Measurements from ENCODE around the gene DBF4. TPM values are rescaled to one million over a fixed set of nuclear protein-coding genes. Genes with fewer than 3 reads are reported as not detected.

The DBF4 gene
- total and polyA plus RNA-seq, 2 donors (not counting 1 experiment from before 2014, with no cell fraction given), result 7.8 to 21.0 TPM

- H3K4me2 ChIP-seq (replicated peaks; ENCODE audit: low read depth, low read length, poor library complexity, severe bottlenecking), result peak overlapping the region; percentile 92
- peaks cover 8 to 16% of the 10 kb centered on the region in 2 donors for H3K4me1 ChIP-seq (ENCODE audit: control insufficient read depth in 2 of 2, insufficient read depth in 2 of 2, low read length in 2 of 2)
- H3K9ac ChIP-seq (ENCODE audit: low read length), result peak overlapping the region; percentile 74
- DNase-seq, result peak; percentile 46
- ChIA-PET POLR2A (no interaction called here), CTCF (interaction anchor here (1.1 kb wide), 2 partner anchors 280 to 286 kb away, joined by 3 read pairs; no protein-coding TSS in a partner anchor)
- H4K20me1 ChIP-seq (ENCODE audit: control insufficient read depth, insufficient read depth, low read length, poor library complexity, severe bottlenecking), result no peaks in the 10 kb centered on the region
- H3K4me3 ChIP-seq (ENCODE audit: control extremely low read depth in 1 of 5, extremely low read depth in 1 of 5, insufficient read depth in 1 of 5, low read depth in 2 of 5, low read length in 4 of 5), result peak overlapping the region; percentile 46 to 81 (median 64)
- H3K4me1 Mint-ChIP-seq, result peaks cover 19% of the 10 kb centered on the region
- no peaks in the 10 kb centered on the region for H3K79me2 ChIP-seq (ENCODE audit: control insufficient read depth, insufficient read depth, low read length)
- peak overlapping the region; percentile 92 for H3K4me3 Mint-ChIP-seq
- no peaks in the 10 kb centered on the region for H3K9me3 Mint-ChIP-seq (ENCODE audit: insufficient read depth)
- intact Hi-C loops (cut with micrococcal nuclease), result loop anchor here (1.0 kb wide), 2 partner anchors 59 to 284 kb away; partner anchors contain the start of genes DBF4 and SLC25A40
- 7% methylated on average over 38 of the region's 47 CpGs for WGBS (ENCODE audit: insufficient coverage)
- peaks cover 0 to 14% (median 2%) of the 10 kb centered on the region in 4 experiments for H3K27me3 ChIP-seq (replicated peaks in 1 of 4; ENCODE audit: control extremely low read depth in 1 of 4, control insufficient read depth in 3 of 4, insufficient read depth in 4 of 4, low read length in 3 of 4)
- H3K27ac ChIP-seq (ENCODE audit: low read length in 2 of 2), result no peak overlapping the region
- H3K27ac Mint-ChIP-seq, result no peak overlapping the region
- H3K36me3 ChIP-seq (replicated peaks in 1 of 2; ENCODE audit: control extremely low read depth in 1 of 2, control insufficient read depth in 1 of 2, extremely low read depth in 1 of 2, insufficient read depth in 2 of 2, low read length in 1 of 2), result no peaks in the 10 kb centered on the region
- peaks cover 13% of the 10 kb centered on the region for H3K27me3 Mint-ChIP-seq
- H3K9me3 ChIP-seq (ENCODE audit: control extremely low read depth in 1 of 3, control insufficient read depth in 2 of 3, insufficient read depth in 1 of 3, low read length in 2 of 3), result no peaks in the 10 kb centered on the region
- TF ChIP-seq EZH2 (IDR thresholded peaks at IDR 0.05; ENCODE audit: borderline replicate concordance, insufficient read depth, low read depth, low read length, poor library complexity, severe bottlenecking), result no peak
- no peak for TF ChIP-seq CTCF (IDR thresholded peaks at IDR 0.05)
- H2AFZ ChIP-seq (ENCODE audit: insufficient read depth, low read depth, low read length, poor library complexity, severe bottlenecking), result peak overlapping the region; percentile 87
- ATAC-seq (ENCODE audit: low read depth), result no peak
These were observed 58.5 kb downstream of the DBF4 start for GRCh38 chr7:87934699-87935383.

GRCh38 chr7:87935384-87935706, 59.1 kb downstream of the DBF4 start:
- Histone ChIP-seq H3K36me3 (replicated peaks in 1 of 2; ENCODE audit: control extremely low read depth in 1 of 2, control insufficient read depth in 1 of 2, extremely low read depth in 1 of 2, insufficient read depth in 2 of 2, low read length in 1 of 2) (no peaks in the 10 kb centered on the region), H3K4me3 (ENCODE audit: control extremely low read depth in 1 of 5, extremely low read depth in 1 of 5, insufficient read depth in 1 of 5, low read depth in 2 of 5, low read length in 4 of 5) (peak overlapping the region; percentile 46 to 81 (median 64)), H3K9ac (ENCODE audit: low read length) (peak overlapping the region; percentile 74), H3K79me2 (ENCODE audit: control insufficient read depth, insufficient read depth, low read length) (no peaks in the 10 kb centered on the region), H4K20me1 (ENCODE audit: control insufficient read depth, insufficient read depth, low read length, poor library complexity, severe bottlenecking) (no peaks in the 10 kb centered on the region), H3K27me3 (replicated peaks in 1 of 4; ENCODE audit: control extremely low read depth in 1 of 4, control insufficient read depth in 3 of 4, insufficient read depth in 4 of 4, low read length in 3 of 4) (peaks cover 0 to 14% (median 2%) of the 10 kb centered on the region in 4 experiments), H3K9me3 (ENCODE audit: control extremely low read depth in 1 of 3, control insufficient read depth in 2 of 3, insufficient read depth in 1 of 3, low read length in 2 of 3) (no peaks in the 10 kb centered on the region), H3K4me2 (replicated peaks; ENCODE audit: low read depth, low read length, poor library complexity, severe bottlenecking) (peak overlapping the region; percentile 92), H2AFZ (ENCODE audit: insufficient read depth, low read depth, low read length, poor library complexity, severe bottlenecking) (peak overlapping the region; percentile 87), H3K27ac (ENCODE audit: low read length in 2 of 2) (no peak overlapping the region), H3K4me1 (ENCODE audit: control insufficient read depth in 2 of 2, insufficient read depth in 2 of 2, low read length in 2 of 2) (peaks cover 8 to 16% of the 10 kb centered on the region in 2 donors)
- Mint-ChIP-seq H3K9me3 (ENCODE audit: insufficient read depth) (no peaks in the 10 kb centered on the region), H3K4me3 (peak overlapping the region; percentile 92), H3K27ac (no peak overlapping the region), H3K27me3 (peaks cover 13% of the 10 kb centered on the region), H3K4me1 (peaks cover 19% of the 10 kb centered on the region)
- DNase-seq (no peak), ATAC-seq (ENCODE audit: low read depth) (no peak)
- 35% methylated on average over 4 of the region's 8 CpGs for WGBS (ENCODE audit: insufficient coverage)
- intact Hi-C loops (cut with micrococcal nuclease), result no loop called here
- ChIA-PET CTCF (interaction anchor here (1.1 kb wide), 1 partner anchor 279 kb away, joined by 3 read pairs; no protein-coding TSS in a partner anchor), POLR2A (no interaction called here)
- TF ChIP-seq EZH2 (IDR thresholded peaks at IDR 0.05; ENCODE audit: borderline replicate concordance, insufficient read depth, low read depth, low read length, poor library complexity, severe bottlenecking), result no peak
- TF ChIP-seq CTCF (IDR thresholded peaks at IDR 0.05), result no peak
